ENCODE measurements around the gene DNAH10. TPM values are rescaled to one million over a fixed set of nuclear protein-coding genes. Genes with fewer than 3 reads are reported as not detected.

The DNAH10 gene
- total and polyA plus RNA-seq, 2 of the 4 experiments (the other 2 are of a cell fraction), result 0.18 to 0.22 TPM

GRCh38 chr12:123859035-123859434, 96.9 kb downstream of the DNAH10 start:
- Histone ChIP-seq H2AK5ac (ENCODE audit: low read depth, low read length) (no peak overlapping the region), H3K23ac (ENCODE audit: low read depth, low read length) (no peak overlapping the region), H2AFZ (replicated peaks; ENCODE audit: low read length, poor library complexity) (no peak overlapping the region), H3K18ac (ENCODE audit: low read depth, low read length) (no peak overlapping the region), H4K20me1 (ENCODE audit: insufficient read depth, low read length) (no peaks in the 10 kb centered on the region), H2BK20ac (ENCODE audit: low read depth, low read length) (no peak overlapping the region), H2AK9ac (replicated peaks; ENCODE audit: low read depth, low read length, poor library complexity) (no peak overlapping the region), H3K79me1 (ENCODE audit: low read depth in 1 of 2, low read length in 2 of 2) (no peaks in the 10 kb centered on the region), H3K27me3 (ENCODE audit: control insufficient read depth, insufficient read depth, low read length) (peaks cover 20% of the 10 kb centered on the region), H2BK15ac (ENCODE audit: low read depth, low read length) (no peak overlapping the region), H4K8ac (ENCODE audit: low read depth in 2 of 2, low read length in 2 of 2) (no peak overlapping the region), H3K9me1 (ENCODE audit: insufficient read depth, low read length) (no peaks in the 10 kb centered on the region), H3K56ac (ENCODE audit: extremely low read depth, insufficient read depth, low read length) (no peak overlapping the region), H4K91ac (ENCODE audit: insufficient read depth, low read depth, low read length) (no peak overlapping the region), H3K4me2 (ENCODE audit: low read depth, low read length) (no peak overlapping the region), H3K27ac (ENCODE audit: insufficient read depth, low read length) (no peak overlapping the region), H3K9me3 (ENCODE audit: control insufficient read depth, insufficient read depth, low read length) (no peaks in the 10 kb centered on the region), H3K36me3 (ENCODE audit: control insufficient read depth, insufficient read depth, low read length) (no peaks in the 10 kb centered on the region), H3K9ac (ENCODE audit: low read depth, low read length) (no peak overlapping the region), H3K4ac (ENCODE audit: low read depth, low read length) (no peak overlapping the region), H4K5ac (ENCODE audit: low read depth, low read length) (no peak overlapping the region), H3K14ac (replicated peaks; ENCODE audit: low read depth, low read length) (no peak overlapping the region), H2BK5ac (ENCODE audit: low read depth, low read length, poor library complexity, severe bottlenecking) (no peak overlapping the region), H2BK120ac (ENCODE audit: low read depth, low read length) (no peak overlapping the region), H3K4me3 (ENCODE audit: insufficient read depth, low read depth, low read length) (no peak overlapping the region), H3K4me1 (ENCODE audit: control insufficient read depth, insufficient read depth, low read length) (no peaks in the 10 kb centered on the region)
- DNase-seq (no peak), ATAC-seq (ENCODE audit: low read depth) (no peak)
- 76% methylated on average over 6 of the region's 13 CpGs; no CpG with 5 or more reads in 1 of the 2 experiments for WGBS, 2 experiments (ENCODE audit: extremely low coverage in 2 of 2, insufficient read length in 1 of 2)
- in situ Hi-C loops (cut with MboI; ENCODE audit: low sequenced_read_pairs), result no loop called here
- CTCF ChIA-PET, result interaction anchor here (0.7 kb wide), 1 partner anchor 908 kb away, joined by 3 read pairs; no protein-coding TSS in a partner anchor
- dilution Hi-C loops (cut with HindIII; ENCODE audit: low sequenced_read_pairs, unreplicated experiment), result no loop called here
- TF ChIP-seq POLR2A (IDR thresholded peaks at IDR 0.05; ENCODE audit: low read depth, low read length), result no peak
- no peak for TF ChIP-seq BHLHE40 (IDR thresholded peaks at IDR 0.05; ENCODE audit: low read depth, low read length)
- no peak for TF ChIP-seq CHD1 (IDR thresholded peaks at IDR 0.05; ENCODE audit: low read depth, low read length)
- TF ChIP-seq ELK1 (IDR thresholded peaks at IDR 0.05; ENCODE audit: borderline replicate concordance, low read depth, low read length), result no peak
- no peak for TF ChIP-seq RFX5 (IDR thresholded peaks at IDR 0.05; ENCODE audit: low read depth, low read length)
- TF ChIP-seq NFE2L2 (IDR thresholded peaks at IDR 0.05; ENCODE audit: low read depth, low read length), result no peak
- no peak for TF ChIP-seq RCOR1 (IDR thresholded peaks at IDR 0.05; ENCODE audit: insufficient replicate concordance, low read length)
- no peak for TF ChIP-seq USF2 (IDR thresholded peaks at IDR 0.05; ENCODE audit: low read depth, low read length)
- no peak for TF ChIP-seq CEBPB (IDR thresholded peaks at IDR 0.05; ENCODE audit: low read depth, low read length)
- TF ChIP-seq SMC3 (IDR thresholded peaks at IDR 0.05; ENCODE audit: low read depth, low read length), result no peak
- TF ChIP-seq FOS (IDR thresholded peaks at IDR 0.05; ENCODE audit: low read depth, low read length), result no peak
- TF ChIP-seq RAD21 (IDR thresholded peaks at IDR 0.05; ENCODE audit: low read length), result no peak
- no peak for TF ChIP-seq CTCF (conservative IDR thresholded peaks at IDR 0.05; ENCODE audit: low read depth, low read length)
- no peak for TF ChIP-seq MXI1 (IDR thresholded peaks at IDR 0.05; ENCODE audit: borderline replicate concordance, low read depth, low read length)
- TF ChIP-seq MAFK (IDR thresholded peaks at IDR 0.05; ENCODE audit: low read depth, low read length), result no peak
- BruUV-seq (replicated peaks), result no TSS peak
- POLR2A ChIA-PET (ENCODE audit: unreplicated experiment), result no interaction called here
- intact Hi-C loops (cut with micrococcal nuclease), result no loop called here
